Spleen (tissue), 11 donors: ENCODE measurements around the gene ASZ1. TPM values are rescaled to one million over a fixed set of nuclear protein-coding genes. Genes with fewer than 3 reads are reported as not detected.

Experiments
- DNase-seq: peaks from one replicate; pipeline ENCODE4 v3.0.0-alpha.2; 2020
- H3K27ac ChIP-seq, 8 donors: fragments of 200-600 bp; sonication (generic) in 7 of 8; 1 replicate in 4 of 8; 2 replicates in 4 of 8; pipeline versions ENCODE4 v1.5.0 to v1.8.0; 2016 to 2021; ENCODE audit warnings: inconsistent platforms in 4 of 8, mild to moderate bottlenecking in 4 of 8, moderate library complexity in 1 of 8
- H3K27me3 ChIP-seq, 7 donors: fragments of 200-600 bp; sonication (generic) in 6 of 7; replicated peaks in 1 of 7; 1 replicate in 4 of 7; 2 replicates in 3 of 7; pipeline versions ENCODE4 v1.5.0 to v1.8.0; 2016 to 2021; ENCODE audit warnings: inconsistent platforms in 3 of 7, mild to moderate bottlenecking in 1 of 7
- H3K36me3 ChIP-seq, 6 donors: fragments of 200-600 bp; sonication (generic) in 5 of 6; 1 replicate in 4 of 6; 2 replicates in 2 of 6; pipeline versions ENCODE4 v1.5.0 to v1.8.0; 2016 to 2021; ENCODE audit warnings: inconsistent platforms in 2 of 6
- H3K4me1 ChIP-seq, 6 donors: fragments of 200-600 bp; sonication (generic) in 5 of 6; 1 replicate in 3 of 6; 2 replicates in 3 of 6; pipeline versions ENCODE4 v1.5.0 to v1.8.0; 2016 to 2021; ENCODE audit warnings: inconsistent platforms in 3 of 6
- H3K4me3 ChIP-seq, 8 donors: fragments of 200-600 bp; sonication (generic) in 7 of 8; 1 replicate in 4 of 8; 2 replicates in 4 of 8; pipeline versions ENCODE4 v1.5.0 to v1.8.0; 2016 to 2021; ENCODE audit warnings: inconsistent platforms in 4 of 8, mild to moderate bottlenecking in 4 of 8, moderate library complexity in 2 of 8
- H3K9me3 ChIP-seq, 8 donors: fragments of 200-600 bp; sonication (generic) in 7 of 8; 1 replicate in 4 of 8; 2 replicates in 4 of 8; pipeline versions ENCODE4 v1.5.0 to v1.8.0; 2016 to 2021; ENCODE audit warnings: inconsistent platforms in 4 of 8
- CTCF ChIP-seq, 11 experiments: fragments of 200-600 bp in 7 of 11; fragments of 450-650 bp in 4 of 11; sonication (generic) in 4 of 11; IDR thresholded peaks in 8 of 11; conservative IDR thresholded peaks in 3 of 11; 1 replicate in 7 of 11; 2 replicates in 4 of 11; pipeline versions ENCODE4 v1.4.0 to v1.8.0; 2016 to 2021; ENCODE audit warnings: antibody characterized with exemption in 11 of 11, inconsistent platforms in 4 of 11, mild to moderate bottlenecking in 1 of 11
- POLR2A ChIP-seq, 3 donors: fragments of 450-650 bp; IDR thresholded peaks; one replicate each; pipeline ENCODE4 v1.5.1; 2017; ENCODE audit warnings: antibody characterized with exemption in 3 of 3, mild to moderate bottlenecking in 1 of 3
- POLR2AphosphoS5 ChIP-seq, 3 donors: sonication (generic); formaldehyde crosslinking; IDR thresholded peaks; one replicate each; pipeline ENCODE4 v1.5.1; 2017; ENCODE audit warnings: antibody characterized with exemption in 3 of 3
- WGBS, 5 donors: extraction: QIAGEN DNeasy Blood & Tissue Kit in 3 of 5; methylation state at CpG; one replicate each; pipeline versions ENCODE4 v1.1.5 to v1.1.7; 2013 to 2018; 5-methylcytosine and 5-hydroxymethylcytosine counted together
- intact Hi-C: fragments of 100-400 bp; cut with DNase I; formaldehyde crosslinking; loops from one replicate; pipeline ENCODE4 v1.15.0; 2023; ENCODE audit warnings: low total_unique reads
- polyA plus RNA-seq, 3 donors: library from polyadenylated mRNA; stranded (reverse); fragments of 200-250 nt; gene quantifications; one replicate each; pipeline ENCODE4 v1.2.1, GENCODE V29; 2013
- total RNA-seq, 7 donors: library from RNA; depleted of rRNA in 3 of 7; stranded (reverse); fragments of >200 nt in 3 of 7; fragmentation: NEBNext Ultra II Directional in 4 of 7; extraction: Animal tissue kit (Norgen Biotek cat#: 25700) in 4 of 7; gene quantifications; one replicate each; pipeline versions ENCODE4 v1.1.0 to v1.2.1, GENCODE V29; 2016 to 2021
- donor health status: healthy with polysubstance abuse.
- donor health status: DM: no; HTN: no; CAD: no; lungs with moderate emphysema.
- donor health status: DM: no; HTN: no; CAD: no.
- donor health status: Bipolar disorder and iron deficiency.
- donor health status: healthy.
- donor health status: DM: no; HTN: no; CAD: no.
- donor health status: DM: yes; HTN: yes; CAD: no.

The ASZ1 gene
- total and polyA plus RNA-seq, 10 donors: not detected

- peaks cover 0 to 22% (median 7%) of the 10 kb centered on the region in 6 donors for H3K4me1 ChIP-seq
- peaks cover 0 to 10% (median 0%) of the 10 kb centered on the region in 8 donors for H3K9me3 ChIP-seq
- peak overlapping the region in 7 of 8 donors; percentile 28 to 67 (median 38) for H3K4me3 ChIP-seq
- peak overlapping the region in 7 of 8 donors; percentile 35 to 69 (median 57) for H3K27ac ChIP-seq
- peak; percentile 24 to 79 (median 62) for TF ChIP-seq POLR2AphosphoS5 (IDR thresholded peaks at IDR 0.05)
- TF ChIP-seq CTCF (IDR thresholded peaks at IDR 0.05 in 8 of 11, conservative IDR thresholded peaks at IDR 0.05 in 3 of 11): no peak
- peak; percentile 81 for DNase-seq
- intact Hi-C loops: no loop called here
- H3K27me3 ChIP-seq: peaks cover 0 to 61% (median 26%) of the 10 kb centered on the region in 7 donors
- H3K36me3 ChIP-seq: no peaks in the 10 kb centered on the region
- 0 to 7% (median 3%) methylated on average over 36 to 67 of the region's 67 CpGs for WGBS, 5 donors
Observed at GRCh38 chr7:117323851-117324711, 103.2 kb downstream of the ASZ1 start.

GRCh38 chr7:117323305-117323850 lies 103.9 kb downstream of the ASZ1 start:
- H3K27ac ChIP-seq: peak overlapping the region in 7 of 8 donors; percentile 35 to 69 (median 57)
- no peak for DNase-seq
- peaks cover 0 to 22% (median 7%) of the 10 kb centered on the region in 6 donors for H3K4me1 ChIP-seq
- intact Hi-C loops: no loop called here
- peak overlapping the region in 7 of 8 donors; percentile 28 to 67 (median 38) for H3K4me3 ChIP-seq
- H3K27me3 ChIP-seq: peaks cover 0 to 61% (median 26%) of the 10 kb centered on the region in 7 donors
- peak in 1 of 3 donors; percentile 4 for TF ChIP-seq POLR2AphosphoS5 (IDR thresholded peaks at IDR 0.05)
- no peak for TF ChIP-seq CTCF (IDR thresholded peaks at IDR 0.05 in 8 of 11, conservative IDR thresholded peaks at IDR 0.05 in 3 of 11)
- no peak for TF ChIP-seq POLR2A (IDR thresholded peaks at IDR 0.05)
- 1 to 6% (median 3%) methylated on average over 23 to 25 of the region's 25 CpGs for WGBS, 5 donors
- no peaks in the 10 kb centered on the region for H3K36me3 ChIP-seq
- H3K9me3 ChIP-seq: peaks cover 0 to 10% (median 0%) of the 10 kb centered on the region in 8 donors

GRCh38 chr7:117322741-117323304 lies 104.5 kb downstream of the ASZ1 start, which contains the start of gene WNT2:
Gene WNT2, minus strand, starts transcription at chr7:117323058. Its CDS starts 69 bp downstream, at chr7:117322989.
- H3K27me3 ChIP-seq: peaks cover 0 to 61% (median 26%) of the 10 kb centered on the region in 7 donors
- TF ChIP-seq CTCF (IDR thresholded peaks at IDR 0.05 in 8 of 11, conservative IDR thresholded peaks at IDR 0.05 in 3 of 11): no peak
- TF ChIP-seq POLR2AphosphoS5 (IDR thresholded peaks at IDR 0.05): peak in 2 of 3 donors; percentile 19 to 32
- TF ChIP-seq POLR2A (IDR thresholded peaks at IDR 0.05): no peak
- 2 to 16% (median 3%) methylated on average over 30 to 60 of the region's 60 CpGs for WGBS, 5 donors
- H3K4me1 ChIP-seq: peaks cover 0 to 22% (median 7%) of the 10 kb centered on the region in 6 donors
- peaks cover 0 to 6% (median 0%) of the 10 kb centered on the region in 8 donors for H3K9me3 ChIP-seq
- H3K4me3 ChIP-seq: peak within 1 kb of the TSS in 7 of 8 donors; percentile 28 to 67 (median 38)
- no peak for DNase-seq
- no peaks in the 10 kb centered on the region for H3K36me3 ChIP-seq
- peak within 1 kb of the TSS in 7 of 8 donors; percentile 35 to 69 (median 57) for H3K27ac ChIP-seq
- intact Hi-C loops: no loop called here
